ENCODE results near the gene HOXA10. TPM values are rescaled to one million over a fixed set of nuclear protein-coding genes. Genes with fewer than 3 reads are reported as not detected.

HOXA10 gene
- total and polyA plus RNA-seq, 4 donors = 0.03 to 0.70 (median 0.13) TPM

DNA sequence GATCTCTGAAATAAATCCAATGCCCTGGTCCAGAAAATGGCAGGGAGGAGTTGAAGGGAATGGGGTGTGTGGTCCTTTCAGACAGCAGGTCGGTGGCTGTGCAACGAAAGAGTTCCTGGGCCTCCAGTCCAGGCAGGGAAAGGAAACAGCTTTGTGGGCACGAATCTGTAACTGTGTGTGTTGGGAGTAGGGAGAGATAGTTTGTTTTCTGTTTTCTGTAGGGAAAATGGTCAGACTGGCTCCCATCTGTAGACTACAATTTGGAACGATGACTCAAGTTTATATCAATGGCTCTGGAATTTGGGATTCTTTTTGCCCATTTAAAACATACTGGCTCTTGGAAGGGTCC, 6.2 kb downstream of the HOXA10 start:
- peaks cover 0 to 13% (median under 1%) of the 10 kb centered on the region in 4 donors for H3K9me3 ChIP-seq (ENCODE audit: control insufficient read depth in 4 of 4, low read length in 3 of 4)
- DNase-seq (ENCODE audit: low spot score) = no peak
- H3K36me3 ChIP-seq (ENCODE audit: control insufficient read depth in 4 of 4, insufficient read depth in 3 of 4, low read depth in 1 of 4, low read length in 3 of 4) = no peaks in the 10 kb centered on the region
- 20% methylated on average over 4 of the region's 4 CpGs for WGBS
- no peak overlapping the region for H3K9ac ChIP-seq (ENCODE audit: low read depth in 1 of 2, low read length in 2 of 2)
- TF ChIP-seq REST (IDR thresholded peaks at IDR 0.05) = no peak
- TF ChIP-seq ATF3 (IDR thresholded peaks at IDR 0.05) = no peak
- TF ChIP-seq, protein P1, sequence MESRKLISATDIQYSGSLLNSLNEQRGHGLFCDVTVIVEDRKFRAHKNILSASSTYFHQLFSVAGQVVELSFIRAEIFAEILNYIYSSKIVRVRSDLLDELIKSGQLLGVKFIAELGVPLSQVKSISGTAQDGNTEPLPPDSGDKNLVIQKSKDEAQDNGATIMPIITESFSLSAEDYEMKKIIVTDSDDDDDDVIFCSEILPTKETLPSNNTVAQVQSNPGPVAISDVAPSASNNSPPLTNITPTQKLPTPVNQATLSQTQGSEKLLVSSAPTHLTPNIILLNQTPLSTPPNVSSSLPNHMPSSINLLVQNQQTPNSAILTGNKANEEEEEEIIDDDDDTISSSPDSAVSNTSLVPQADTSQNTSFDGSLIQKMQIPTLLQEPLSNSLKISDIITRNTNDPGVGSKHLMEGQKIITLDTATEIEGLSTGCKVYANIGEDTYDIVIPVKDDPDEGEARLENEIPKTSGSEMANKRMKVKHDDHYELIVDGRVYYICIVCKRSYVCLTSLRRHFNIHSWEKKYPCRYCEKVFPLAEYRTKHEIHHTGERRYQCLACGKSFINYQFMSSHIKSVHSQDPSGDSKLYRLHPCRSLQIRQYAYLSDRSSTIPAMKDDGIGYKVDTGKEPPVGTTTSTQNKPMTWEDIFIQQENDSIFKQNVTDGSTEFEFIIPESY (IDR thresholded peaks at IDR 0.05) = no peak
- no peak for TF ChIP-seq HNF4G (IDR thresholded peaks at IDR 0.05)
- no peak for TF ChIP-seq SP1 (IDR thresholded peaks at IDR 0.05)
- no peak for TF ChIP-seq FOXA2 (IDR thresholded peaks at IDR 0.05)
- TF ChIP-seq RXRA (IDR thresholded peaks at IDR 0.05) = no peak
- no peak for TF ChIP-seq JUND (IDR thresholded peaks at IDR 0.05)
- H3K4me1 ChIP-seq (ENCODE audit: control insufficient read depth in 4 of 4, insufficient read depth in 4 of 4, low read length in 3 of 4) = peaks cover 1 to 15% (median 5%) of the 10 kb centered on the region in 4 donors
- H3K27ac ChIP-seq (ENCODE audit: low read depth in 1 of 2, low read length in 2 of 2) = no peak overlapping the region
- H3K27me3 ChIP-seq (ENCODE audit: control insufficient read depth in 4 of 4, insufficient read depth in 4 of 4, low read length in 3 of 4) = peaks cover 7 to 61% (median 27%) of the 10 kb centered on the region in 4 donors
- H3K4me3 ChIP-seq (ENCODE audit: low read depth in 1 of 3, low read length in 3 of 3) = no peak overlapping the region

DNA sequence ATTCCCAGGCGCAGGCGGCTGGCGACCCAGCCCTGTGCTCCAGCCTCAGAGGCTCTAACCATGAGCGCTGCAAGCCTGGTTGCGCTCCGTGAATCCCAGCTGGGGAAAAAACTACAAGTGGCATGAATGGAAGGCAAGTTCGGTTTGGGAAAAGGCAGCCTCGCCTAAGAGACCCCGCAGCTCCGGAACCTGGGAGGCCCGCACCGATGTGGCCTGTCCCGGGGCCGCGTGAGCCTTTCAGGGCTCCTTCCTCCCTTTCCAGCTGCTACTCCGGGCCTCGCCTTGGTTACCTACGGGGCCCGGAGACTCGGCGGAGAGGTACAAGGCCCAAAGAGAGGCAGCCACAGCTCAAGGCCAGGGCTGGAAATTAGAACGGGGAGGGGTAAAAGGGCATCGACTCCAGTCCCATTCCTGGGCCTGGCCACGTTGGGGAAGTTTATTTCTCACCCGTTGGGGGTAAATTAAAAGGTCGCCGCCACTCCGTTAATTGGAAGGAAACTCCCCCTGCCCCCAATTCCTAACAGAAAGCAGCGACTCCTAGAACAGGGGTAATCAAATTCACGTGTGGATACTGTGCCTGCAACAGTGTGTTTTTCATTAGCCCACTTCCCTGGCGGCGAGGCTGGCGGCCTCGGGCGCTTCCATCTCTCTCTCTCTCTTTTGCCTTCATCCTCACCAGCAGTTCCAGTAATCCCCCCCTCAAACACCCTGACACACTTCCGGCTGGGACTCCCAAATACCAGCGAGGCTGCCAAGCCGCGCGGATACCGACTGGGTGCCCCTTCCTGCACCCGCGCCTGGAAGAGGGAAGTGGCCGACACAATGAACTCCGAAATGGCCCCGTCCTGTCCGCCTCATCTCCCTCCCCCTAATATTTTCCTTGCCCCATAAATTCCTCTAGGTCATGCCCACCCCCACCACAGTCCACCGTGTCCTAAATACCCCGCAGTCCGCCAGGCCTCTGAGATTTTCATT, 7.3 kb downstream of the HOXA10 start:
- no peak overlapping the region for H3K27ac ChIP-seq (ENCODE audit: low read depth in 1 of 2, low read length in 2 of 2)
- peaks cover 0 to 10% (median under 1%) of the 10 kb centered on the region in 4 donors for H3K9me3 ChIP-seq (ENCODE audit: control insufficient read depth in 4 of 4, low read length in 3 of 4)
- peaks cover 8 to 56% (median 21%) of the 10 kb centered on the region in 4 donors for H3K27me3 ChIP-seq (ENCODE audit: control insufficient read depth in 4 of 4, insufficient read depth in 4 of 4, low read length in 3 of 4)
- H3K9ac ChIP-seq (ENCODE audit: low read depth in 1 of 2, low read length in 2 of 2) = no peak overlapping the region
- peaks cover 0 to 13% (median 3%) of the 10 kb centered on the region in 4 donors for H3K4me1 ChIP-seq (ENCODE audit: control insufficient read depth in 4 of 4, insufficient read depth in 4 of 4, low read length in 3 of 4)
- TF ChIP-seq FOXA2 (IDR thresholded peaks at IDR 0.05) (no peak), GABPA (IDR thresholded peaks at IDR 0.05 in 1 of 2, conservative IDR thresholded peaks at IDR 0.05 in 1 of 2) (no peak), EGR1 (IDR thresholded peaks at IDR 0.05; ENCODE audit: low read depth in 2 of 2) (no peak)
- H3K4me3 ChIP-seq (ENCODE audit: low read depth in 1 of 3, low read length in 3 of 3) = no peak overlapping the region
- WGBS = 7% methylated on average over 50 of the region's 50 CpGs
- no peaks in the 10 kb centered on the region for H3K36me3 ChIP-seq (ENCODE audit: control insufficient read depth in 4 of 4, insufficient read depth in 3 of 4, low read depth in 1 of 4, low read length in 3 of 4)
- DNase-seq (ENCODE audit: low spot score) = no peak
